Measurements from ENCODE around the gene JMY.

JMY gene

GRCh38 chr5:79349881-79350280 lies 114.0 kb downstream of the JMY start:
- DNase-seq: no peak

GRCh38 chr5:79357398-79357797 lies 121.5 kb downstream of the JMY start:
- DNase-seq: no peak
- no peak for TF ChIP-seq GATA1 (IDR thresholded peaks at IDR 0.05; ENCODE audit: low read depth, low read length)
- TF ChIP-seq POLR2A (IDR thresholded peaks at IDR 0.05; ENCODE audit: low read length): no peak

More at GRCh38 chr5:79349881-79350280, 114.0 kb downstream of the JMY start:
- TF ChIP-seq GATA1 (IDR thresholded peaks at IDR 0.05; ENCODE audit: low read depth, low read length): no peak
- TF ChIP-seq POLR2A (IDR thresholded peaks at IDR 0.05; ENCODE audit: low read length): no peak

Data from erythroblast (primary cell).